ENCODE results near the gene EBNA1BP2. TPM values are rescaled to one million over a fixed set of nuclear protein-coding genes. Genes with fewer than 3 reads are reported as not detected.
"Not testable (repeated sequence)": the region's sequence is repeated elsewhere in the genome, so short reads cannot be mapped to it uniquely, and the experiment has no call there.

Gene EBNA1BP2, protein sequence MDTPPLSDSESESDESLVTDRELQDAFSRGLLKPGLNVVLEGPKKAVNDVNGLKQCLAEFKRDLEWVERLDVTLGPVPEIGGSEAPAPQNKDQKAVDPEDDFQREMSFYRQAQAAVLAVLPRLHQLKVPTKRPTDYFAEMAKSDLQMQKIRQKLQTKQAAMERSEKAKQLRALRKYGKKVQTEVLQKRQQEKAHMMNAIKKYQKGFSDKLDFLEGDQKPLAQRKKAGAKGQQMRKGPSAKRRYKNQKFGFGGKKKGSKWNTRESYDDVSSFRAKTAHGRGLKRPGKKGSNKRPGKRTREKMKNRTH
- total RNA-seq (2014; rRNA removed; shearing (Covaris generic)): 150 and 165 TPM in 2 replicates

DNA sequence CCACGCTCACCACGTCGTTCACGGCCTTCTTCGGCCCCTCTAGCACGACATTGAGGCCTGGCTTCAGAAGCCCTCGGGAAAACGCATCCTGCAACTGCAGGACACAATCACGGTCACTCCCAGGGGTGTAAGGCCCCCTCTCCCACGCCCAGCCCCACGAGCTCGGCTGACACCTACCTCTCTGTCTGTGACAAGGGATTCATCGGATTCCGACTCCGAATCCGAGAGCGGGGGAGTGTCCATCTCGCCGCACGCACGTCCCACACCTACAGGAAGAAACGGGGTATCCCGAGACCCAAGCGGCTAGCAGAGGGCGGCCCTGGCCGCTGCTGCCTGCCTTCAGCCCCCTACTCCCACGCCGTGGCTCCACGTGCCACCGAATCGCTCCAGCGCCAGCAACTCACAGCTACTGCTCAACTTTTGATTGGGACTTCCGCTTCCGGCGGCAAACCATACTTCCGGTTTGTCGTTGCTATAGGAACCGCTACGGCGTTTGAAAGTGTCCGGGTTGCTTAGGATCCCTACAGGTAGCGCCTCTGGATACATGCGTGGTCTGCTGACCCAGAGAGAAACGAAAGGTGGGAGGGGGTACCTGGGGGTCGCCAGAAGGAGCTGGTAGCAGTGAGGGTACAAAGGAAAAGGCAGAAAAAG, at the start of gene EBNA1BP2, which contains the start of gene CFAP57:
EBNA1BP2 (minus strand) TSS at position 415 of the 651 bp plus-strand sequence; CDS start at position 243, 172 bp downstream.
CFAP57 (plus strand) TSS at position 455 of the 651 bp plus-strand sequence. CDS start 424 bp downstream, outside the sequence.
- DNase-seq (ENCODE audit: low read depth): peak; percentile 95

DNA sequence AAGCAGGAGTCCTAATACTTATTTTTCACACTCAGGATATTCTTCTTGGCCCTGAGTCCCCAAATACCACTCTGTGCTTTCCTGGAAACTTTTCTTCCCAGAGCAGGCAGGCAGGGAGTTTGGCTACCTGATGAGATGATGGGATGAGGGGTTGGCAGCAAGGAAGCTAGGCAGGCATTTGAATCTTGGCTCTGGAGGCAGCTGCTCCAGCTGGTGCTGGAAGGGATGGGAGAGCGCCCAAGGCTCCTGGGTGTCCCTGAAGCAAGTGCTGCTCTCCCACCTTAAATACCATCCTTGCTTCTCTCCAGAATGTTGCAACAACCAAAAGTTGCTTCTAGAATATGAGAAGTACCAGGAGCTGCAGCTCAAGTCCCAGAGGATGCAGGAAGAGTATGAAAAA, 49.7 kb upstream of the EBNA1BP2 start:
- DNase-seq (ENCODE audit: low read depth): no peak

- no peak for DNase-seq (ENCODE audit: low read depth)
Measured at GRCh38 chr1:43220905-43221778, 49.1 kb upstream of the EBNA1BP2 start.

- DNase-seq (ENCODE audit: low read depth): no peak
Measured at GRCh38 chr1:43217747-43218146, 45.7 kb upstream of the EBNA1BP2 start.

DNA sequence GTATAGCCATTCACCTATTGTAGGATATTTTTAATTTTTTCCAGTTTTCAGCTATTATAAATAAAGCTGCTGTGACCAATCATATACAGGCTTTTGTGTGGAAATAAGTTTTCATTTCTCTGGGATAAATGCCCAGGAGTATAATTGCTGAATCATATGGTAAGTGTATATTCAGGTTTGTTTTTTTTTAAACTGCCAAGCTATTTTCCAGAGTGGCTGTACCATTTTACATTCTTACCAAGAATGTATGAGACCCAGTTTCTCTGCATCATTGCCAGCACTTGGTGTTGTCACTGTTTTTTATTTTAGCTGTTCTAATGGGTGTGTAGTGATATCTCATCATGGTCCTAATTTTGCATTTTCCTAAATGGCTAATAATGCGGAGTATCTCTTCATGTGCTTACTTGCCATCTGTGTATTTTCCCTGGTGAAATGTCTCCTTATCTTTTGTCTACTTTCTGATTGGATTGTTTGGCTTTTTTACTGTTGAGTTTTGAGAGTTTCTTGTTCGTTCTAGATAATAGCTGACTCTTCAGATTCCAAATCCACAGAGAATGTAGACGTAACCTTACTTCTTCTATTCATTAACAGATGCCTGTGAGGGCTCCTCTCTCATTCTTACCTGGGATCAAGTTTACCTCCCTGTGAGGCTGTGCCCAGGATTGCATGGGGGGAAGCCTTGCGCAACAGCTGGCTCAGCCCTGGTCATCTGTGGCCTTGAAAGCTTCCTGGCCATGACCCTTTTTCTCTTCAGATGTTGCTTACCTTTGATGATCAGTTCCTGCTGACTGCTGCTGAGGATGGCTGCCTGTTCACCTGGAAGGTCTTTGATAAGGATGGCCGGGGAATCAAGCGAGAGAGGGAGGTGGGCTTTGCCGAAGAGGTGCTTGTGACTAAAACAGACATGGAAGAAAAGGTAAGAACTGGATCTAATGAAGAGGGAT, 42.7 kb upstream of the EBNA1BP2 start:
- DNase-seq (ENCODE audit: low read depth): no peak

DNA sequence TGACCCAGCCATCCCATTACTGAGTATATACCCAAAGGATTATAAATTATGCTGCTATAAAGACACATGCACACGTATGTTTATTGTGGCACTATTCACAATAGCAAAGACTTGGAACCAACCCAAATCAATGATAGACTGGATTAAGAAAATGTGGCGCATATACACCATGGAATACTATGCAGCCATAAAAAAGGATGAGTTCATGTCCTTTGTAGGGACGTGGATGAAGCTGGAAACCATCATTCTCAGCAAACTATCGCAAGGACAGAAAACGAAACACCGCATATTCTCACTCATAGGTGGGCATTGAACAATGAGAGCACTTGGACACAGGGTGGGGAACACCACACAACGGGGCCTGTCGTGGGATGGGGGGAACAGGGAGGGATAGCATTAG, 36.2 kb upstream of the EBNA1BP2 start:
- not testable (repeated sequence) for DNase-seq (ENCODE audit: low read depth)

- peak; percentile 78 for DNase-seq (ENCODE audit: low read depth)
Measured at GRCh38 chr1:43207229-43207853, 35.3 kb upstream of the EBNA1BP2 start.

DNA sequence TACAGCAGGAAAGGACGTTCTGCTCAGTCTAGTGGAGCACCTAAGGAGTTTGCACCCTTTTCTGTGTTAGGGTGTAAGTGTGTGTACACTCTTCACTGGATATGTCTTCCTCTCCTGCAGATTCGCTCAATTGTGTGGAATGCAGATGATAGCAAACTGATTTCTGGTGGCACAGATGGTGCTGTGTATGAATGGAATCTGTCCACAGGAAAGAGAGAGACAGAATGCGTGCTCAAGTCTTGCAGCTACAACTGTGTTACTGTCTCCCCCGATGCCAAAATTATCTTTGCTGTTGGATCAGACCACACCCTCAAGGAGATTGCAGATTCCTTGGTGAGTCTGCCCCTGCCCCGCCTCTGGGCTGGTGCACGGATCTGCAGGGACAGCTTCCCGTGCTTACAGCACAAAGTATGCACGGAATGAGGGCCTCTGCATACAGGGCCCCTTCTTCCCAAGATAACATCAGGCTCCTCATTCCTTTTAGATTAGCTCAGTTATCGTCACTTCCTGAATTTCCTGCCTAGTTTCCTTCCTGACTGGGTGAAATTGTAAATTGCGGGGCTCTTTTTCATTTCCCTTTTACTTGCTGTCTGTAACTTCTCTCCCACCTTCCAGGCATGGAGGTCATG, 34.6 kb upstream of the EBNA1BP2 start:
- DNase-seq (ENCODE audit: low read depth): peak; percentile 98

- DNase-seq (ENCODE audit: low read depth): peak; percentile 82
Measured at GRCh38 chr1:43205671-43206070, 33.6 kb upstream of the EBNA1BP2 start.

GRCh38 chr1:43204394-43204793, 32.3 kb upstream of the EBNA1BP2 start:
- no peak for DNase-seq (ENCODE audit: low read depth)

DNA sequence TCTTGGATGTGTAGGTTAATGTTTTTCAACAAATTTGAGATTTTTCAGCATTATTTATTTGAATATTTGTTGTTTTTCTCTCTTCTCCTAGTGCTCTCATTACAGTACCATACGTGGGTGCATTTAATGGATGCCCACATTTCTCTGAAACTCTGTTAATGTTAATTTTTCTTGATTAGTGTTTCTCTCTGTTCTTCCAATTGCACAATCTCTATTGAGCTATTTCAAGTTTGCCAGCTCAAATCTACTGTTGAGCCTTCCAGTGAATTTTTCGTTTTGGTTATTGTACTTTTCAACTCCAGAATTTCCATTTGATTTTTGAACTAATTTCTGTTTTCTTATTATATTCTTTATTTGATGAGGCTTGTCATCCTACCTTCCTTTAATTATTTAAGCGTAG, 31.8 kb upstream of the EBNA1BP2 start:
- DNase-seq (ENCODE audit: low read depth): no peak

DNA sequence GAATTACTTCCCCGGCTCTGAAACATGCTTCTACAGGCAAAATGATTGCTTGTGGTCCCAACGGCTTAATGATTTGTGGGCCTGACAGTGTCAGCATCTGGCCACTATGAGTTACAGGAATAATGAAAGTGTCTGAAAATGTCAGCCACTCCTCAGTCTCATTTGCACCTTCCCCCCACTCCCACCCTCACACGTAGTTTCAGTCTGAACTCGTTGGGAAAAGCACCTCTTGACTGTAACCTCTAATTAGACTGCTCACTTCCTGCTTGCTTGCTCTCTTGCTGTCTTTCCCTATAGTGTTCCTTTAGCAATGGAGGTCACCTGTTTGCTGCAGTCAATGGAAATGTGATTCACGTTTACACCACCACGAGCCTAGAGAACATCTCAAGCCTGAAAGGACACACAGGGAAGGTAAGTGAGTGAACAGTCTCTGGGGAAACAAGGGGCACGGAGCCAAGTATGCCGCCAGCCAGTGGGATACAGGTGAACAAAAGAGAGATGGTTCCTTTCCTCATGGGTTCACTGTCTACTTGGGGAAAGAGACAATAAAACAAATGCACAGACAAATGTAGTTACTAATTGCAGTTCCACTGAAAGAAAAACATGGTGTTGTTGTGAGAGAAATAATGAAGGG, 27.1 kb upstream of the EBNA1BP2 start:
- DNase-seq (ENCODE audit: low read depth): no peak

DNA sequence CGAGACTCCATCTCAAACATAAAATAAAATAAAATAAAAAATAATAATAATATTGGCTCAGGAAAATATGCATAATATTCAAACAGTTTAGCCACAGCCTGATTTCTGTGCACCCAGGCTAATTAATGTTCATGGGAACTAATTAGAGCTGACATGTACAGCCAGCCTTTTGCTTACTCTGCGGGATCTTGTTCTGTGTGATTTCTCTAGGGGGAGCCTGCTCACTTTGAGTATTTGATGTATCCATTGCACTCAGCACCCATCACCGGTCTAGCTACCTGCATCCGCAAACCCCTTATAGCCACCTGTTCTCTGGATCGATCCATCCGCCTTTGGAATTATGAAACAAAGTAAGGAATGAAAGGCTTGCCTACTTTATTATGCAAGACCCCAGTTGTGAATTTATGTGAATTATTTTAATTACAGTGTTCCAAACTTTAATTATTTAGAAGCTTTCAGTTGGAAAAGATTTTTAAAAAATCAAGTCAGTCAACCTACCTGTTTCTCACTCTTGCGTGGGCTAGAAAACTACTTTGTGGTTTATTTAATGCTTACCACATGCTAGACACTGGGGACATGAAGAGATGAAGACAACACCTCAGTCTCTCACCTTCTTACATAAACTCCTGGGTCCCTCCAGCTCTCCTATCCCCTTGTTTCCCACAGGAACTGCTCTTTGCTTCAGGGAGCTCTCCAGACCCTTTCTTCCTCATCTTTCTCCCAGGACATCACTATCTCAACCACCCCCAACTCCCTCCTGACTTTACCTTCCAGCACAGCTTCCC, 25.4 kb upstream of the EBNA1BP2 start:
- DNase-seq (ENCODE audit: low read depth): no peak

DNA sequence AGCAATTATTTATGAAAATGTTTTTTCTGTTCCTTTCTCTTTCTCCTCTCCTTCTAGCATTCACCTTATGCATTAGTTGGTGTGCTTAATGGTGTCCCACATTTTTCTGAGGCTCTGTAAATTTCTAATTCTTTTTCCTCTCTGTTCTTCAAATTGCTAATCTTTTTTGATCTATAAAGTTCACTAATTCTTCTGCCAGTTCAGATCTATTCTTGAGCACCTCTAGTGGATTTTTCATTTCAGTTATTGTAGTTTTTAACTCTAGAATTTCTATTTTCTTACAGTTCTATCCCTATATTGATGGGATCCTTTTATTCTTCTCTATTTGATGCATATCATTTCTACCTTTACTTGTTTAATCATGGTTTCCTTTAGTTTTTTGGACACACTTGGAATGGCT, 22.4 kb upstream of the EBNA1BP2 start:
- no peak for DNase-seq (ENCODE audit: low read depth)

- no peak for DNase-seq (ENCODE audit: low read depth)
Measured at GRCh38 chr1:43188106-43188505, 16.0 kb upstream of the EBNA1BP2 start.

DNA sequence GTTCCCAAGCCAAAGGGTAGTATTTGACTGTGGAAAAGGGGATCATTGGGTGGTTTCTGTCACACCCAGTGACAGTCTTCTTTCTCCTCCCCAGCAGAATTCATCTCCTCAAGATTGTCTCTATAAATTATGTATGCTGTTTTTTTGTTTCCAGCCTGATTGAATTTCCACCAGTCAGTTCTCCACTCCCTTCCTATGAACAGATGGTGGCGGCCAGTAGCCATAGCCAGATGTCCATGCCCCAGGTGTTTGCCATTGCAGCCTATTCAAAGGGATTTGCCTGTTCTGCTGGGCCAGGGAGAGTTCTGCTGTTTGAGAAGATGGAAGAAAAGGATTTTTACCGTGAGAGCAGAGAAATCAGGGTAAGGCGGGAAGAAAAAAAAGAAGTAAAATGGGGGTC, 12.9 kb upstream of the EBNA1BP2 start:
- DNase-seq (ENCODE audit: low read depth): no peak

- no peak for DNase-seq (ENCODE audit: low read depth)
Measured at GRCh38 chr1:43184388-43184787, 12.3 kb upstream of the EBNA1BP2 start.

GRCh38 chr1:43177691-43178090, 5.6 kb upstream of the EBNA1BP2 start:
- no peak for DNase-seq (ENCODE audit: low read depth)

DNA sequence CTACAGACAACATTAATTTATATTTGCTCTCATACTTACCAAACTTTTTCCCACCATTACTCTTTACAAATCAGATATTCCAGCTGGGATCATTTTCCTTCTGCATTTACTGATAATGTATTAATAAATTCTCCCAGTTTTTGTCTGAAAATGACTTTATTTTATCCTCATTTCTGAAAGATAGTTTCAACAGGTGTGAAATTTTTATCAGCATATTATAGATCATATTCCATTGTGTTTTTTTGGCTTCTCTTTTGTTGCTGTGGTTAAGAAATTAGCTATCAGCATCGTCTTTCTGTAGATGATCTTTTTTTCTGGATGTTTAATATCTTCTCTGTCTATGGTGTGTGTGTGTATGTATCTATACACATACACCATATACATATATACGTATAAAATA, 2.8 kb upstream of the EBNA1BP2 start:
- DNase-seq (ENCODE audit: low read depth): no peak

Measured in M059J (cell line).